Smooth muscle cell of the pulmonary artery (primary cell): ENCODE data around the gene CCL4. TPM values are rescaled to one million over a fixed set of nuclear protein-coding genes. Genes with fewer than 3 reads are reported as not detected.

Source experiments
- total RNA-seq: library from RNA; depleted of rRNA; stranded (reverse); fragments of >200 nt; gene quantifications from 2 replicates; pipeline ENCODE4 v1.2.3, GENCODE V29; 2014

Gene CCL4
- not detected in 2 replicates for total RNA-seq

GRCh38 chr17:36103401-36103975 is at the start of gene CCL4:
Gene CCL4 (plus strand): TSS chr17:36103827. CDS start chr17:36103906, 79 bp downstream.

GRCh38 chr17:36063786-36064541 is 39.7 kb upstream of the CCL4 start, which contains the start of gene CCL18:
Gene CCL18 (plus strand): TSS chr17:36064272. CDS start chr17:36064343, 71 bp downstream.

GRCh38 chr17:36089888-36090836 is 13.5 kb upstream of the CCL4 start, which contains the start of gene CCL3:
Gene CCL3 (minus strand): TSS chr17:36090143. CDS start chr17:36090058, 85 bp downstream.

Other genes with a start within 250 kb of the CCL4 start
- not detected in 2 replicates for gene HEATR9, start 234.9 kb upstream of the CCL4 start, total RNA-seq
- gene CCL5, start 223.5 kb upstream of the CCL4 start, total RNA-seq, result 0.07 TPM in 1 of 2 replicates, not detected in the other
- 0.59 TPM in 1 of 2 replicates, not detected in the other for gene RDM1, start 173.1 kb upstream of the CCL4 start, total RNA-seq
- gene LYZL6, start 160.1 kb upstream of the CCL4 start, total RNA-seq, result not detected in 2 replicates
- not detected in 2 replicates for gene CCL16, start 122.3 kb upstream of the CCL4 start, total RNA-seq
- gene CCL14, start 117.1 kb upstream of the CCL4 start, total RNA-seq, result not detected in 2 replicates
- gene CCL15, start 102.3 kb upstream of the CCL4 start, total RNA-seq, result not detected in 2 replicates
- not detected in 2 replicates for gene CCL23, start 85.9 kb upstream of the CCL4 start, total RNA-seq
- gene CCL18, start 39.6 kb upstream of the CCL4 start, total RNA-seq, result not detected in 2 replicates
- not detected in 2 replicates for gene CCL3, start 13.7 kb upstream of the CCL4 start, total RNA-seq
- 1.5 and 4.9 TPM in 2 replicates for gene TBC1D3B, start 72.8 kb downstream of the CCL4 start, total RNA-seq
- gene CCL3L1, start 92.9 kb downstream of the CCL4 start, total RNA-seq, result not detected in 2 replicates
- gene CCL4L2, start 107.2 kb downstream of the CCL4 start, total RNA-seq, result 0.13 TPM in 1 of 2 replicates, not detected in the other
- 0.07 and 0.78 TPM in 2 replicates for gene TBC1D3I, start 160.7 kb downstream of the CCL4 start, total RNA-seq
- 0.07 TPM in 1 of 2 replicates, not detected in the other for gene TBC1D3G, start 220.1 kb downstream of the CCL4 start, total RNA-seq